SKM-1 (cell line): ENCODE measurements around the gene UGGT2.
"Not testable (repeated sequence)": the region's sequence is repeated elsewhere in the genome, so short reads cannot be mapped to it uniquely, and the experiment has no call there.

Source experiments
- DNase-seq: peaks from one replicate; lab custom pipeline; 2025; ENCODE audit not compliant: unreplicated experiment; lab: John Stamatoyannopoulos, UW

Gene UGGT2

GRCh38 chr13:96053003-96053703 is at the start of gene UGGT2:
Gene UGGT2, minus strand, starts transcription at chr13:96053401. Its CDS starts 89 bp downstream, at chr13:96053312.
- DNase-seq = peak; percentile 87

- DNase-seq = no peak
These were observed 47.4 kb upstream of the UGGT2 start for GRCh38 chr13:96100457-96101220.

- DNase-seq = no peak
These were observed 40.2 kb upstream of the UGGT2 start for GRCh38 chr13:96093296-96094006.

- DNase-seq = no peak
These were observed 38.2 kb upstream of the UGGT2 start for GRCh38 chr13:96091164-96092117.

- no peak for DNase-seq
These were observed 37.3 kb upstream of the UGGT2 start for GRCh38 chr13:96090240-96091101.

- no peak for DNase-seq
These were observed 36.6 kb upstream of the UGGT2 start, which contains the start of gene HS6ST3 for GRCh38 chr13:96089749-96090239. Gene HS6ST3, plus strand, starts transcription at chr13:96090107.

GRCh38 chr13:96089139-96089538 is 35.9 kb upstream of the UGGT2 start:
- DNase-seq = no peak

- DNase-seq = no peak
These were observed 33.5 kb upstream of the UGGT2 start for GRCh38 chr13:96086736-96087135.

- DNase-seq = no peak
These were observed 29.4 kb upstream of the UGGT2 start for GRCh38 chr13:96082640-96083039.

GRCh38 chr13:96081888-96082287 is 28.7 kb upstream of the UGGT2 start:
- no peak for DNase-seq

- DNase-seq = no peak
These were observed 27.5 kb upstream of the UGGT2 start for GRCh38 chr13:96080676-96081075.

- no peak for DNase-seq
These were observed 22.8 kb upstream of the UGGT2 start for GRCh38 chr13:96075953-96076543.

- DNase-seq = no peak
These were observed 19.2 kb upstream of the UGGT2 start for GRCh38 chr13:96072392-96072791.

- no peak for DNase-seq
These were observed 18.3 kb upstream of the UGGT2 start for GRCh38 chr13:96071504-96071903.

GRCh38 chr13:96068729-96069128 is 15.5 kb upstream of the UGGT2 start:
- DNase-seq = no peak

GRCh38 chr13:96065849-96066248 is 12.6 kb upstream of the UGGT2 start:
- DNase-seq = no peak

GRCh38 chr13:96052656-96053002 is 572 bp downstream of the UGGT2 start:
- peak; percentile 58 for DNase-seq

GRCh38 chr13:96051946-96052345 is 1.3 kb downstream of the UGGT2 start:
- DNase-seq = not testable (repeated sequence)

- not testable (repeated sequence) for DNase-seq
These were observed 1.7 kb downstream of the UGGT2 start for GRCh38 chr13:96051491-96051890.
